HepG2 (cell line): ENCODE results near the gene WDHD1. TPM values are rescaled to one million over a fixed set of nuclear protein-coding genes. Genes with fewer than 3 reads are reported as not detected.

Experiments
- ATAC-seq: fragments of 200-7000 bp; cut with Tn5 transposase; 3 replicates; pipeline ENCODE4 v1.9.1; 2020; ENCODE audit warnings: mild to moderate bottlenecking, moderate library complexity
- BruUV-seq: library from RNA; stranded (reverse); fragments of 400-500 nt; replicated peaks from 2 replicates; lab custom pipeline; 2021; lab: Mats Ljungman, UMichigan
- CTCF ChIA-PET: fragments of 300-600 bp; formaldehyde crosslinking; extraction: SDS; loops from one replicate; lab custom pipeline; 2021; ENCODE audit warnings: low total read pairs, inconsistent platforms, low intra/inter-chr PET ratio; lab: Yijun Ruan, JAX
- POLR2A ChIA-PET: fragments of 350-600 bp; sonication (Branson Sonifier 250); formaldehyde crosslinking; loops from one replicate; lab custom pipeline; 2020; ENCODE audit warnings: antibody characterized with exemption, inconsistent platforms; lab: Yijun Ruan, JAX
- DNase-seq: peaks from one replicate; pipeline ENCODE4 v3.0.0-alpha.2; 2015; ENCODE audit warnings: low spot score
- FAIRE-seq: peaks from 3 replicates; lab custom pipeline; 2011; peaks lifted over from hg19 to GRCh38; lab: Jason Lieb, UNC
- H2AFZ ChIP-seq: one replicate; pipeline ENCODE4 v1.6.1; 2011; ENCODE audit warnings: low read length, inconsistent platforms
- H3K27ac ChIP-seq: fragments of 300-600 bp; 3 replicates; pipeline ENCODE4 v1.8.0; 2011; ENCODE audit warnings: mixed run types, mild to moderate bottlenecking, mixed read lengths, low read length, inconsistent platforms; ENCODE audit not compliant: insufficient read depth; ENCODE audit errors: extremely low read length
- H3K27me3 ChIP-seq, 2 experiments: fragments of 200-600 bp in 1 of 2; 2 replicates in 1 of 2; 3 replicates in 1 of 2; pipeline versions ENCODE4 v1.6.0 to v1.8.0; 2011; ENCODE audit warnings: low read length in 2 of 2, mild to moderate bottlenecking in 2 of 2, moderate library complexity in 2 of 2, inconsistent platforms in 1 of 2; ENCODE audit not compliant: insufficient read depth in 2 of 2, control insufficient read depth in 1 of 2
- H3K36me3 ChIP-seq, 2 experiments: fragments of 200-600 bp in 1 of 2; replicated peaks in 1 of 2; 2 replicates in 1 of 2; 3 replicates in 1 of 2; pipeline versions ENCODE4 v1.5.1 to v1.8.0; 2011; ENCODE audit warnings: low read length in 2 of 2, inconsistent platforms in 1 of 2; ENCODE audit not compliant: insufficient read depth in 2 of 2, control insufficient read depth in 1 of 2
- H3K4me1 ChIP-seq: 2 replicates; pipeline ENCODE4 v1.5.1; 2012; ENCODE audit warnings: low read length, inconsistent platforms; ENCODE audit not compliant: insufficient read depth
- H3K4me2 ChIP-seq: 2 replicates; pipeline ENCODE4 v1.6.0; 2011; ENCODE audit warnings: low read depth, low read length, inconsistent platforms
- H3K4me3 ChIP-seq, 3 experiments: fragments of 200-600 bp in 1 of 3; sonication (generic), shearing (Covaris generic) in 1 of 3; replicated peaks in 1 of 3; 2 replicates each; pipeline ENCODE4 v1.5.1; 2011 to 2016; ENCODE audit warnings: low read length in 3 of 3, inconsistent platforms in 2 of 3, low read depth in 2 of 3, mild to moderate bottlenecking in 2 of 3, control low read depth in 1 of 3, mixed read lengths in 1 of 3; ENCODE audit not compliant: insufficient read depth in 1 of 3
- H3K79me2 ChIP-seq: one replicate; pipeline ENCODE4 v1.6.1; 2011; ENCODE audit warnings: low read length, inconsistent platforms; ENCODE audit not compliant: insufficient read depth
- H3K9ac ChIP-seq: 2 replicates; pipeline ENCODE4 v1.6.0; 2011; ENCODE audit warnings: mild to moderate bottlenecking, low read depth, low read length, inconsistent platforms; ENCODE audit not compliant: insufficient read depth
- H3K9me3 ChIP-seq: 2 replicates; pipeline ENCODE4 v1.5.1; 2012; ENCODE audit warnings: mild to moderate bottlenecking, low read length
- H4K20me1 ChIP-seq: 2 replicates; pipeline ENCODE4 v1.6.0; 2011; ENCODE audit warnings: inconsistent platforms, mild to moderate bottlenecking, low read length, moderate library complexity; ENCODE audit not compliant: insufficient read depth
- ERF ChIP-seq: IDR thresholded peaks from 2 replicates; pipeline ENCODE4 v1.6.1; 2018; ENCODE audit warnings: missing biosample characterization, missing genetic modification reagents
- SMAD3 ChIP-seq: sonication (generic); formaldehyde crosslinking; IDR thresholded peaks from 2 replicates; pipeline ENCODE4 v1.4.0; 2020; ENCODE audit warnings: missing genetic modification reagents
- ZFP62 ChIP-seq: sonication (generic); formaldehyde crosslinking; IDR thresholded peaks from 2 replicates; pipeline ENCODE4 v1.4.0; 2020; ENCODE audit warnings: missing genetic modification reagents
- ZNF34 ChIP-seq: sonication (generic); formaldehyde crosslinking; IDR thresholded peaks from 2 replicates; pipeline ENCODE4 v1.4.0; 2020; ENCODE audit warnings: mild to moderate bottlenecking, missing genetic modification reagents, borderline replicate concordance
- ZNF878 ChIP-seq: sonication (generic); formaldehyde crosslinking; IDR thresholded peaks from 2 replicates; pipeline ENCODE4 v1.8.1; 2023; ENCODE audit warnings: mild to moderate bottlenecking, missing genetic modification reagents, moderate library complexity
- WGBS: methylation state at CpG from one replicate; pipeline ENCODE4 v1.1.6; 2017; ENCODE audit warnings: low lambda C conversion rate; 5-methylcytosine and 5-hydroxymethylcytosine counted together
- in situ Hi-C: cut with HindIII; loops from 2 replicates; pipeline ENCODE4 v1.10.0; 2017; ENCODE audit warnings: low pct_unique_long_range_greater_than_20kb; ENCODE audit not compliant: extremely low pct_ligation_motif_present
- intact Hi-C: fragments of 100-400 bp; cut with micrococcal nuclease; formaldehyde crosslinking; loops from one replicate; pipeline ENCODE4 v1.10.0; 2022; ENCODE audit not compliant: unreplicated experiment
- polyA plus RNA-seq, 8 experiments: library from polyadenylated mRNA; depleted of rRNA in 3 of 8; stranded (reverse) in 7 of 8; unstranded in 1 of 8; fragments of >200 nt; fragmentation: Illumina TruSeq in 4 of 8; extraction: Trizol in 4 of 8; gene quantifications; 2 replicates each; pipeline versions ENCODE4 v1.2.1 to v1.2.3, GENCODE V29; 2011 to 2016; ENCODE audit warnings: low read depth in 4 of 8, missing spikeins in 1 of 8, mixed read lengths in 1 of 8; ENCODE audit not compliant: insufficient read depth in 1 of 8
- total RNA-seq, 5 experiments: library from RNA; depleted of rRNA; stranded (reverse); fragments of >200 nt; fragmentation: Illumina TruSeq; extraction: Trizol; gene quantifications; 2 replicates each; pipeline ENCODE4 v1.2.3, GENCODE V29; 2016; ENCODE audit warnings: low read depth in 1 of 5
- TF ChIP-seq, protein P1 (sequence below): sonication (generic); formaldehyde crosslinking; conservative IDR thresholded peaks from 2 replicates; pipeline ENCODE4 v1.8.0; 2022; ENCODE audit warnings: low read depth, missing genetic modification reagents
- TF ChIP-seq, protein P2 (sequence below): IDR thresholded peaks from 2 replicates; pipeline ENCODE4 v1.6.1; 2016; ENCODE audit warnings: low read depth
- TF ChIP-seq, protein P3 (sequence below): sonication (generic); formaldehyde crosslinking; IDR thresholded peaks from 2 replicates; pipeline ENCODE4 v1.4.0; 2020; ENCODE audit warnings: missing genetic modification reagents, mild to moderate bottlenecking, borderline replicate concordance
- TF ChIP-seq, protein P4 (sequence below): sonication (generic); formaldehyde crosslinking; IDR thresholded peaks from 2 replicates; pipeline ENCODE4 v1.5.0; 2020; ENCODE audit warnings: mild to moderate bottlenecking, missing genetic modification reagents

Gene WDHD1
- total and polyA plus RNA-seq, 2 of the 13 experiments (the other 11 are each of a cell fraction or from before 2014, with no cell fraction given) = 5.5 to 27.5 TPM

DNA sequence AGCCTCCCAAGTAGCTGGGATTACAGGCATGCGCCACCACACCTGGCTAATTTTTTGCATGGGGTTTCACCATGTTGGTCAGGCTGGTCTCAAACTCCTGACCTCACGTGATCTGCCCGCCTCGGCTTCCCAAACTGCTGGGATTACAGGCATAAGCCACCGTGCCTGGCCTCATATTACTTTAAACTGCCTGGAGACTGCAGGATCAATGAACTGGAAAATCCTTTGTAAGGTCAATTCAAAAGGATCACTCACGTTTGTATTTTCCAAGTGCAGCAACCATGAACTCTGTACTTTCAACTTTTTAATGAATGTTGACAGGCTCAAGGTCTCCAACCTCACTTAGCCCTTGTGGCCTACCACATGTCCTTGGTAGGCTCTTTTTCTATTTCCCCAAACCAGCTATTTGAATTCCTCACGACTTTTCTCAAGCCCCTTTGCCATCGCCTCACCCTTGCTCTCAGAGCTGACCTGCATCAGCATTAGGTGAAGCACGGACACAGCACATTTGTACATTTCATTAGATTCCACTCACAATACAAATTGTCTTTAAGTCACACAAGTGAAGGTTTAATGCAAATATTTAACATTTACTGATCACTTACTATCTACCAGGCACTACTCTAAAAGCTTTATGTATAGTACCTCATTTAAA is 82.0 kb downstream of the WDHD1 start (continued):
- TF ChIP-seq, protein P1, sequence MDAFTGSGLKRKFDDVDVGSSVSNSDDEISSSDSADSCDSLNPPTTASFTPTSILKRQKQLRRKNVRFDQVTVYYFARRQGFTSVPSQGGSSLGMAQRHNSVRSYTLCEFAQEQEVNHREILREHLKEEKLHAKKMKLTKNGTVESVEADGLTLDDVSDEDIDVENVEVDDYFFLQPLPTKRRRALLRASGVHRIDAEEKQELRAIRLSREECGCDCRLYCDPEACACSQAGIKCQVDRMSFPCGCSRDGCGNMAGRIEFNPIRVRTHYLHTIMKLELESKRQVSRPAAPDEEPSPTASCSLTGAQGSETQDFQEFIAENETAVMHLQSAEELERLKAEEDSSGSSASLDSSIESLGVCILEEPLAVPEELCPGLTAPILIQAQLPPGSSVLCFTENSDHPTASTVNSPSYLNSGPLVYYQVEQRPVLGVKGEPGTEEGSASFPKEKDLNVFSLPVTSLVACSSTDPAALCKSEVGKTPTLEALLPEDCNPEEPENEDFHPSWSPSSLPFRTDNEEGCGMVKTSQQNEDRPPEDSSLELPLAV (CRISPR knock-in tag) = no peak
- peak; percentile 39; the same call in 1 of the 2 replicates for TF ChIP-seq SMAD3 (CRISPR knock-in tag)
- TF ChIP-seq, protein P2, sequence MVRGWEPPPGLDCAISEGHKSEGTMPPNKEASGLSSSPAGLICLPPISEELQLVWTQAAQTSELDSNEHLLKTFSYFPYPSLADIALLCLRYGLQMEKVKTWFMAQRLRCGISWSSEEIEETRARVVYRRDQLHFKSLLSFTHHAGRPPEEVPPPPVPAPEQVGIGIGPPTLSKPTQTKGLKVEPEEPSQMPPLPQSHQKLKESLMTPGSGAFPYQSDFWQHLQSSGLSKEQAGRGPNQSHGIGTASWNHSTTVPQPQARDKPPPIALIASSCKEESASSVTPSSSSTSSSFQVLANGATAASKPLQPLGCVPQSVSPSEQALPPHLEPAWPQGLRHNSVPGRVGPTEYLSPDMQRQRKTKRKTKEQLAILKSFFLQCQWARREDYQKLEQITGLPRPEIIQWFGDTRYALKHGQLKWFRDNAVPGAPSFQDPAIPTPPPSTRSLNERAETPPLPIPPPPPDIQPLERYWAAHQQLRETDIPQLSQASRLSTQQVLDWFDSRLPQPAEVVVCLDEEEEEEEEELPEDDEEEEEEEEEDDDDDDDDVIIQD = peak; percentile 73; the same call in 1 of the 2 replicates

DNA sequence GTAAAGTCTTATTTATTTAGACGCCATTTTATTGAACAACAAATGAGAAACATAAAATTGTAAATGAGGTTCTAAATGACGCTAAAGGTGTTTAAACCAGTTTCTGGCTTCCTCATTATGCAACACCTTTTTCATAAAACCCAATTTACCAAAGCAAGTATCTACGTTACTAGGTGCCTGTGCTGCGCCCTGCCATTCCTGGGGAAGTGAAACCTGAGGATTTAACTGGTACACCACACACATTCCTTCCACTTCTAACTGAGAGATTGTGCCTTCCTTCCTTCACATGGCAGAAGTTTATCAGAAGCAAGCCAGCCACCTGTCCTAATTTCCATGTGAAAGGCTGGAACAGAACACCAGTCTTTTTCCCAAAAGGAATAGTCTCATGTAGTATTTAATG is 84.0 kb downstream of the WDHD1 start:
- no peak for DNase-seq
- H3K9me3 ChIP-seq = no peaks in the 10 kb centered on the region
- no peak overlapping the region for H3K9ac ChIP-seq
- no peak overlapping the region for H3K27ac ChIP-seq
- no peaks in the 10 kb centered on the region for H3K79me2 ChIP-seq
- no TSS peak for BruUV-seq
- H3K4me3 ChIP-seq = no peak overlapping the region
- no peaks in the 10 kb centered on the region; a peak in 1 of 5 replicates for H3K36me3 ChIP-seq
- CTCF ChIA-PET = no interaction called here
- WGBS = 96% methylated on average over 4 of the region's 4 CpGs
- H3K4me2 ChIP-seq = no peak overlapping the region
- H3K4me1 ChIP-seq = peaks cover 19% of the 10 kb centered on the region
- no peak overlapping the region for H2AFZ ChIP-seq
- no peak for FAIRE-seq
- POLR2A ChIA-PET = no interaction called here
- no peak for ATAC-seq
- in situ Hi-C loops (no loop called here), intact Hi-C loops (loop anchor here (5.0 kb wide), 1 partner anchor 41 kb away; the partner anchor contains the start of gene GCH1)
- no peaks in the 10 kb centered on the region for H3K27me3 ChIP-seq
- H4K20me1 ChIP-seq = no peaks in the 10 kb centered on the region
- TF ChIP-seq ZNF878 (CRISPR knock-in tag) (no peak), ERF (CRISPR knock-in tag) (no peak), ZFP62 (CRISPR knock-in tag) (no peak), ZNF34 (no peak)
- TF ChIP-seq, protein P3, sequence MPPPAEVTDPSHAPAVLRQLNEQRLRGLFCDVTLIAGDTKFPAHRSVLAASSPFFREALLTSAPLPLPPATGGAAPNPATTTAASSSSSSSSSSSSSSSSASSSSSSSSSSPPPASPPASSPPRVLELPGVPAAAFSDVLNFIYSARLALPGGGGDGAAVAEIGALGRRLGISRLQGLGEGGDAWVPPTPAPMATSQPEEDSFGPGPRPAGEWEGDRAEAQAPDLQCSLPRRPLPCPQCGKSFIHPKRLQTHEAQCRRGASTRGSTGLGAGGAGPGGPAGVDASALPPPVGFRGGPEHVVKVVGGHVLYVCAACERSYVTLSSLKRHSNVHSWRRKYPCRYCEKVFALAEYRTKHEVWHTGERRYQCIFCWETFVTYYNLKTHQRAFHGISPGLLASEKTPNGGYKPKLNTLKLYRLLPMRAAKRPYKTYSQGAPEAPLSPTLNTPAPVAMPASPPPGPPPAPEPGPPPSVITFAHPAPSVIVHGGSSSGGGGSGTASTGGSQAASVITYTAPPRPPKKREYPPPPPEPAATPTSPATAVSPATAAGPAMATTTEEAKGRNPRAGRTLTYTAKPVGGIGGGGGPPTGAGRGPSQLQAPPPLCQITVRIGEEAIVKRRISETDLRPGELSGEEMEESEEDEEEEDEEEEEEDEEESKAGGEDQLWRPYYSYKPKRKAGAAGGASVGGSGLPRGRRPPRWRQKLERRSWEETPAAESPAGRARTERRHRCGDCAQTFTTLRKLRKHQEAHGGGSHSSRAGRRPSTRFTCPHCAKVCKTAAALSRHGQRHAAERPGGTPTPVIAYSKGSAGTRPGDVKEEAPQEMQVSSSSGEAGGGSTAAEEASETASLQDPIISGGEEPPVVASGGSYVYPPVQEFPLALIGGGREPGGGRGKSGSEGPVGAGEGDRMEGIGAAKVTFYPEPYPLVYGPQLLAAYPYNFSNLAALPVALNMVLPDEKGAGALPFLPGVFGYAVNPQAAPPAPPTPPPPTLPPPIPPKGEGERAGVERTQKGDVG (CRISPR knock-in tag) = no peak
- TF ChIP-seq, protein P4, sequence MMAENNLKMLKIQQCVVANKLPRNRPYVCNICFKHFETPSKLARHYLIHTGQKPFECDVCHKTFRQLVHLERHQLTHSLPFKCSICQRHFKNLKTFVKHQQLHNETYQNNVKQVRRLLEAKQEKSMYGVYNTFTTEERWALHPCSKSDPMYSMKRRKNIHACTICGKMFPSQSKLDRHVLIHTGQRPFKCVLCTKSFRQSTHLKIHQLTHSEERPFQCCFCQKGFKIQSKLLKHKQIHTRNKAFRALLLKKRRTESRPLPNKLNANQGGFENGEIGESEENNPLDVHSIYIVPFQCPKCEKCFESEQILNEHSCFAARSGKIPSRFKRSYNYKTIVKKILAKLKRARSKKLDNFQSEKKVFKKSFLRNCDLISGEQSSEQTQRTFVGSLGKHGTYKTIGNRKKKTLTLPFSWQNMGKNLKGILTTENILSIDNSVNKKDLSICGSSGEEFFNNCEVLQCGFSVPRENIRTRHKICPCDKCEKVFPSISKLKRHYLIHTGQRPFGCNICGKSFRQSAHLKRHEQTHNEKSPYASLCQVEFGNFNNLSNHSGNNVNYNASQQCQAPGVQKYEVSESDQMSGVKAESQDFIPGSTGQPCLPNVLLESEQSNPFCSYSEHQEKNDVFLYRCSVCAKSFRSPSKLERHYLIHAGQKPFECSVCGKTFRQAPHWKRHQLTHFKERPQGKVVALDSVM = no peak
